SIG-M5 treated with dmso at 0.1 percent for 504 hours (cell line): ENCODE measurements around the gene TPRG1L.

Experiments
- DNase-seq: peaks from one replicate; lab custom pipeline; 2025; ENCODE audit not compliant: unreplicated experiment; lab: John Stamatoyannopoulos, UW

The TPRG1L gene

GRCh38 chr1:3641816-3642215 lies 17.0 kb downstream of the TPRG1L start:
- no peak for DNase-seq

GRCh38 chr1:3642919-3643675 lies 18.3 kb downstream of the TPRG1L start:
- no peak for DNase-seq

GRCh38 chr1:3644273-3644672 lies 19.5 kb downstream of the TPRG1L start:
- no peak for DNase-seq

- DNase-seq = no peak
Measured at GRCh38 chr1:3645247-3645646, 20.4 kb downstream of the TPRG1L start.

- DNase-seq = no peak
Measured at GRCh38 chr1:3645666-3646355, 21.0 kb downstream of the TPRG1L start.

- DNase-seq = no peak
Measured at GRCh38 chr1:3646596-3646995, 21.8 kb downstream of the TPRG1L start.

- peak; percentile 88 for DNase-seq
Measured at GRCh38 chr1:3649342-3650247, 24.8 kb downstream of the TPRG1L start, which contains the start of gene WRAP73. Gene WRAP73 (minus strand): TSS chr1:3650103. CDS start chr1:3649999, 104 bp downstream.

- no peak for DNase-seq
Measured at GRCh38 chr1:3650248-3651025, 25.6 kb downstream of the TPRG1L start.

- DNase-seq = no peak
Measured at GRCh38 chr1:3651026-3651929, 26.5 kb downstream of the TPRG1L start.

GRCh38 chr1:3651930-3652547 lies 27.2 kb downstream of the TPRG1L start, which contains the start of gene TP73:
Gene TP73 (plus strand): TSS chr1:3652516. CDS start chr1:3682366, 29,850 bp downstream.
- DNase-seq = no peak

GRCh38 chr1:3652548-3653285 lies 27.9 kb downstream of the TPRG1L start:
- DNase-seq = no peak

- DNase-seq = no peak
Measured at GRCh38 chr1:3653286-3653618, 28.4 kb downstream of the TPRG1L start.

GRCh38 chr1:3654549-3655281 lies 29.9 kb downstream of the TPRG1L start:
- no peak for DNase-seq

- DNase-seq = no peak
Measured at GRCh38 chr1:3656450-3657095, 31.8 kb downstream of the TPRG1L start.

- DNase-seq = no peak
Measured at GRCh38 chr1:3657096-3657475, 32.3 kb downstream of the TPRG1L start.

GRCh38 chr1:3657578-3658230 lies 32.9 kb downstream of the TPRG1L start:
- DNase-seq = no peak

- no peak for DNase-seq
Measured at GRCh38 chr1:3658231-3658615, 33.4 kb downstream of the TPRG1L start.
